ENCODE results near the gene BRWD1.

DNA sequence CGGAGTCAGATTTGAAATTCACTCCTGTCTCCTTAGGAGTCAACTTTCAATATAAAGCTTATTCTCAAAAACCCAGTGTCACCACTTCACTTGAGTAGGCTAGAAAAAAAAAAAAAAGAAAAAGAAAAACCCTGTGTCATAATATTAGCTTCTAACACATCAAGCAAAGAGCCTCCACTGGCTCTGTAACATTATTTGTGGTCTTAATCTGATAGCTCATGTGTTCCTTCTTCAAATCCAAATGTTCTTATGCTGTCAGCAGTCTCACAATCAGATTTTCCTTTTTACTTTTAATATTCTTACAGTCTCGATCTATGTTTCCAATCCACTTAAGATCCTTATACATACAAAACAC lies 104.1 kb downstream of the BRWD1 start:
- no peak for TF ChIP-seq CTCF (IDR thresholded peaks at IDR 0.05)
- no peak for TF ChIP-seq ZFX (IDR thresholded peaks at IDR 0.05; ENCODE audit: borderline replicate concordance)
